ENCODE results near the gene PRKACB.

Gene PRKACB

GRCh38 chr1:84148758-84149157 lies 4.7 kb downstream of the PRKACB start:
- TF ChIP-seq CTCF (IDR thresholded peaks at IDR 0.05; ENCODE audit: control extremely low read depth, extremely low read depth, low read depth, missing control alignments), result no peak
- ChIA-PET POLR2A (no interaction called here), CTCF (no interaction called here)
- no peak for DNase-seq (ENCODE audit: extremely low spot score)

- CTCF ChIA-PET, result interaction anchor here (1.0 to 3.4 kb wide), 5 partner anchors 11 to 468 kb away, joined by 3 to 12 read pairs (median 4); no protein-coding TSS in a partner anchor
Observed at GRCh38 chr1:84152649-84153056, 8.6 kb downstream of the PRKACB start.

GRCh38 chr1:84155517-84155916 lies 11.4 kb downstream of the PRKACB start:
- DNase-seq (ENCODE audit: extremely low spot score), result no peak
- CTCF ChIA-PET, result interaction anchor here (1.1 kb wide), 1 partner anchor 32 kb away, joined by 3 read pairs; no protein-coding TSS in a partner anchor
- TF ChIP-seq CTCF (IDR thresholded peaks at IDR 0.05; ENCODE audit: control extremely low read depth, extremely low read depth, low read depth, missing control alignments), result no peak
- POLR2A ChIA-PET, result no interaction called here

More at GRCh38 chr1:84152649-84153056, 8.6 kb downstream of the PRKACB start:
- POLR2A ChIA-PET, result interaction anchor here (0.6 kb wide), 1 partner anchor 1124 kb away, joined by 3 read pairs; the partner anchor contains the start of gene BCL10
- DNase-seq (ENCODE audit: extremely low spot score), result no peak
- TF ChIP-seq CTCF (IDR thresholded peaks at IDR 0.05; ENCODE audit: control extremely low read depth, extremely low read depth, low read depth, missing control alignments), result no peak

GRCh38 chr1:84156210-84156621 lies 12.1 kb downstream of the PRKACB start:
- CTCF ChIA-PET, result interaction anchor here (1.1 kb wide), 1 partner anchor 33 kb away, joined by 3 read pairs; no protein-coding TSS in a partner anchor
- DNase-seq (ENCODE audit: extremely low spot score), result no peak
- TF ChIP-seq CTCF (IDR thresholded peaks at IDR 0.05; ENCODE audit: control extremely low read depth, extremely low read depth, low read depth, missing control alignments), result no peak
- POLR2A ChIA-PET, result no interaction called here

GRCh38 chr1:84159533-84160240 lies 15.6 kb downstream of the PRKACB start:
- TF ChIP-seq CTCF (IDR thresholded peaks at IDR 0.05; ENCODE audit: control extremely low read depth, extremely low read depth, low read depth, missing control alignments), result no peak
- ChIA-PET CTCF (no interaction called here), POLR2A (no interaction called here)
- no peak for DNase-seq (ENCODE audit: extremely low spot score)

- POLR2A ChIA-PET, result no interaction called here
- CTCF ChIA-PET, result interaction anchor here (1.2 to 2.3 kb wide), 3 partner anchors 9 to 19 kb away, joined by 3 to 12 read pairs (median 4); no protein-coding TSS in a partner anchor
Observed at GRCh38 chr1:84162295-84162694, 18.2 kb downstream of the PRKACB start.

More at GRCh38 chr1:84162295-84162694, 18.2 kb downstream of the PRKACB start:
- no peak for DNase-seq (ENCODE audit: extremely low spot score)
- no peak for TF ChIP-seq CTCF (IDR thresholded peaks at IDR 0.05; ENCODE audit: control extremely low read depth, extremely low read depth, low read depth, missing control alignments)

Measured in GM10248 (cell line).